AG09319 (cell line): ENCODE results near the gene BIVM.
A peak's percentile ranks its signal among the peaks of the same experiment; 100 is the strongest.

Experiments
- DNase-seq: peaks from one replicate; pipeline ENCODE4 v3.0.0-alpha.2; 2010; ENCODE audit warnings: low read depth; ENCODE audit errors: extremely low read depth
- TF ChIP-seq, protein P1 (sequence below): IDR thresholded peaks from 2 replicates; pipeline ENCODE4 v1.5.1; 2011; ENCODE audit warnings: low read depth, mild to moderate bottlenecking, inconsistent platforms, low read length, moderate library complexity

The BIVM gene

DNA sequence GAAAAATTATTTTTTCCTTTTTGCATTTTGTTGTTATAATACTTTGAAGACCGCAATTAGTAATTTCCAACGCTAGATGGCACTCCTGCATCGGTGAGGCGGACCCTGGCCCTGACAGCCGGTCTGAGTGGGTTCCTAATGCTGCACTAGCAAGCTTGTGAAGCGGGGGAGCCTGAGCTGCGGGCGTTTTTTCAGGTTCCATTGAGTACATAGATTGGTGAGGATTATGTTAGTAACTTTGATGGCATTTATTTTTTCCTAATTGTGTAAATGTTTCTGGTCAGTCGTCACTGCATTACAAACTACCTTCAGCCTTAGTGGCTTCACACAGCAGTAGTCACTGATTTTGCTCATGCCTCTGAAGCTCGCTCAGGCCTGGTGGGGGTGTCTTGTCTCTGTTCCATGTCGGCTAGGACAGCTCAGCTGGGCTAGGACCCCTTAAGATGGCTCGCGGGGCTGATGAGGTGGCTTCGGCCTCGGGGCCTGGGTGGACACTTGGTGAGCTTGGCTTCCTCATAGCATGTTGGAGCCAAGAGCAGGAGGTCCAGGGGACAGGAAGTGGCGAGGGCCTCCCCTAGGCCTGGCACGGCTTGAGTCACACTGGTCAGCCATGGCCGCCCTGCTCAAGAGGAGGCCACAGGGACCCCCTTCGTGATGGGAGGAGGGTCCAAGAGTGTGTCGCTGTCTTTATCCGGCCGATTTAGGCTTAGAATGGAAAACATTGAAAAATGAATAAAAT lies 71.9 kb downstream of the BIVM start:
- no peak for DNase-seq
- TF ChIP-seq, protein P1, sequence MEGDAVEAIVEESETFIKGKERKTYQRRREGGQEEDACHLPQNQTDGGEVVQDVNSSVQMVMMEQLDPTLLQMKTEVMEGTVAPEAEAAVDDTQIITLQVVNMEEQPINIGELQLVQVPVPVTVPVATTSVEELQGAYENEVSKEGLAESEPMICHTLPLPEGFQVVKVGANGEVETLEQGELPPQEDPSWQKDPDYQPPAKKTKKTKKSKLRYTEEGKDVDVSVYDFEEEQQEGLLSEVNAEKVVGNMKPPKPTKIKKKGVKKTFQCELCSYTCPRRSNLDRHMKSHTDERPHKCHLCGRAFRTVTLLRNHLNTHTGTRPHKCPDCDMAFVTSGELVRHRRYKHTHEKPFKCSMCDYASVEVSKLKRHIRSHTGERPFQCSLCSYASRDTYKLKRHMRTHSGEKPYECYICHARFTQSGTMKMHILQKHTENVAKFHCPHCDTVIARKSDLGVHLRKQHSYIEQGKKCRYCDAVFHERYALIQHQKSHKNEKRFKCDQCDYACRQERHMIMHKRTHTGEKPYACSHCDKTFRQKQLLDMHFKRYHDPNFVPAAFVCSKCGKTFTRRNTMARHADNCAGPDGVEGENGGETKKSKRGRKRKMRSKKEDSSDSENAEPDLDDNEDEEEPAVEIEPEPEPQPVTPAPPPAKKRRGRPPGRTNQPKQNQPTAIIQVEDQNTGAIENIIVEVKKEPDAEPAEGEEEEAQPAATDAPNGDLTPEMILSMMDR = peak; percentile 79

GRCh38 chr13:102872131-102872530 lies 73.2 kb downstream of the BIVM start:
- no peak for DNase-seq
- TF ChIP-seq, protein P1 = no peak

DNA sequence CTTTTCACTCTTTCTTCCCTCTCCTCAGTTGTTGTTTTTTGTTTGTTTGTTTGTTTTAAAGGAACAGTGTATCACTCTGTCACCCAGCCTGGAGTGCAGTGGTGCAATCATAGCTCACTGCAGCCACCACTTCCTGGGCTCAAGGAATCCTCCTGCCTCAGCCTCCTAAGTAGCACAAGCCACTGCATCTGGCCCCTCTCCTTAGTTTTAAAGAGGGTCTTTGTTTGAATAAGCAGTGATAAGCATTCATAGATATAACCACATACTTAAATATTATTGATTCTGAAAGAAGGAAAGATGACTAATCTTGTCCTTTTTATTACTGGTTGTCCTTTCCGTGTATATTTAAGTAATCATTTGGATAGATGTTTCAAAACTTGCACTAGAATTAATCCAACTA lies 73.6 kb downstream of the BIVM start:
- no peak for DNase-seq

GRCh38 chr13:102873653-102874052 lies 74.7 kb downstream of the BIVM start:
- no peak for DNase-seq
- TF ChIP-seq, protein P1 = no peak

More for the DNA sequence above, 73.6 kb downstream of the BIVM start:
- TF ChIP-seq, protein P1 = no peak

- no peak for DNase-seq
- TF ChIP-seq, protein P1 = no peak
These were observed 76.3 kb downstream of the BIVM start for GRCh38 chr13:102875256-102875655.

GRCh38 chr13:102877303-102877702 lies 78.4 kb downstream of the BIVM start:
- DNase-seq = no peak
- TF ChIP-seq, protein P1 = no peak

- peak; percentile 2 for DNase-seq
- TF ChIP-seq, protein P1 = no peak
These were observed 79.6 kb downstream of the BIVM start for GRCh38 chr13:102878481-102878880.
